NT2/D1 (cell line): ENCODE measurements around the gene MILR1.
"Not testable (repeated sequence)": the region's sequence is repeated elsewhere in the genome, so short reads cannot be mapped to it uniquely, and the experiment has no call there.

Source experiments
- DNase-seq: peaks from one replicate; pipeline ENCODE4 v3.0.0-alpha.2; 2011; ENCODE audit warnings: low read depth, low spot score
- H3K27me3 ChIP-seq: 2 replicates; pipeline ENCODE4 v1.6.0; 2011; ENCODE audit warnings: mild to moderate bottlenecking; ENCODE audit not compliant: insufficient read length, insufficient read depth
- H3K36me3 ChIP-seq: 2 replicates; pipeline ENCODE4 v1.6.1; 2011; ENCODE audit warnings: mild to moderate bottlenecking, low read length, mixed read lengths; ENCODE audit not compliant: insufficient read depth, insufficient read length
- H3K4me1 ChIP-seq: 2 replicates; pipeline ENCODE4 v1.5.1; 2011; ENCODE audit not compliant: insufficient read depth, insufficient read length
- H3K4me3 ChIP-seq: 2 replicates; pipeline ENCODE4 v1.5.1; 2011; ENCODE audit warnings: low read depth; ENCODE audit not compliant: insufficient read length
- H3K9ac ChIP-seq: 2 replicates; pipeline ENCODE4 v1.6.0; 2011; ENCODE audit warnings: low read depth; ENCODE audit not compliant: insufficient read length
- H3K9me3 ChIP-seq: 2 replicates; pipeline ENCODE4 v1.5.1; 2011; ENCODE audit warnings: mild to moderate bottlenecking, low read length; ENCODE audit not compliant: insufficient read depth
- SUZ12 ChIP-seq: IDR thresholded peaks from 2 replicates; pipeline ENCODE4 v1.6.1; 2011; ENCODE audit not compliant: insufficient read length, insufficient read depth; ENCODE audit errors: extremely low read depth
- YY1 ChIP-seq: IDR thresholded peaks from 2 replicates; pipeline ENCODE4 v1.6.1; 2011; ENCODE audit not compliant: insufficient read length, insufficient read depth
- ZNF274 ChIP-seq: IDR thresholded peaks from 2 replicates; pipeline ENCODE4 v1.6.1; 2011; ENCODE audit warnings: mild to moderate bottlenecking, low read depth, low read length

The MILR1 gene

DNA sequence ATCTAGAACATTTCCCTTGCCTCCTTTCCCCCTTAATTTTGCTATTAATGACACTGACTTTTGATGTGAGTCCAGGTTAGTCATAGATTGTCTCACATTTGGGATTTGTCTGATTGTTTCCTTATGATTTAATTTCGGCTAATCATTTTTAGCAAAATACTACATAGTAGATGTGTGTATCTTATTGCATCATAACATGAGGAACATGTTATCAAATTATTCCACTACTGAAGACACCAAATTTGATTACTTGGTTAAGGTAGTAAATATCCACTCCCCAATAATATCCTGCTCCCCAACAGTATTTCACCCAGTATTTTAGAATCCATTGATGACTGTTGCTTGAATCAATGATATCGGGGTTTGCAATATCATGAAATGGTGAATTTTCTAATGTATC is 45.2 kb downstream of the MILR1 start:
- H3K9me3 ChIP-seq = peaks cover 23% of the 10 kb centered on the region
- DNase-seq = no peak
- H3K27me3 ChIP-seq = no peaks in the 10 kb centered on the region
- peaks cover 57% of the 10 kb centered on the region for H3K36me3 ChIP-seq
- no peak overlapping the region for H3K9ac ChIP-seq
- TF ChIP-seq ZNF274 (no peak), YY1 (no peak), SUZ12 (no peak)
- no peak overlapping the region for H3K4me3 ChIP-seq
- H3K4me1 ChIP-seq = no peaks in the 10 kb centered on the region

- H3K4me1 ChIP-seq, H3K4me3 ChIP-seq, H3K27me3 ChIP-seq, DNase-seq: not testable (repeated sequence)
- Histone ChIP-seq H3K36me3 (peaks cover 56% of the 10 kb centered on the region), H3K9ac (peak overlapping the region; percentile 12), H3K9me3 (peaks cover 23% of the 10 kb centered on the region)
Observed at GRCh38 chr17:64495300-64495699, 46.4 kb downstream of the MILR1 start.

DNA sequence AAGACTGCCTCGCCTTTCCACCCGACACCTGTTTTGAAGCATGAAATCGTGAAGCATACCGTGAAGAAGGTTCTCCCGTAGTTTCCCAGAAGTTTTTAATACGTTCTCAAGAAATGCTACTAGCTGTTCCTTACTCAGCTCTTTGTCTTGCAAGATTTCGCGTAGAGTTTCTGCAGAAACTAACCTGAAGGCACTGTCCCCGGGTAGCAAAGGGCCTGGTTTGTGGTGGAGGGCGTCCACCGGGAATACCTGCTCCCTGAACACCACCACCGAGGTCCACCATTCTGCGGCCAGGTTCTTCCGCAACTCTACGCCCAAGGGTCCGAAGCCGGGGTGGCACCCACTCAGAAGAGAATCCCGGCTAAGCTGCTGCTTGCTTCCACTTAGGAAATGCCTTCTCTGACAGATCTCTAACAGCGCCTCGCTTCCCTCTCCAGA is 47.5 kb downstream of the MILR1 start:
- H3K27me3 ChIP-seq = no peaks in the 10 kb centered on the region
- H3K4me3 ChIP-seq = peak overlapping the region; percentile 94
- H3K9ac ChIP-seq = peak overlapping the region; percentile 96
- peaks cover 56% of the 10 kb centered on the region for H3K36me3 ChIP-seq
- no peak for DNase-seq
- H3K4me1 ChIP-seq = no peaks in the 10 kb centered on the region
- TF ChIP-seq YY1 (no peak), ZNF274 (no peak), SUZ12 (no peak)
- peaks cover 19% of the 10 kb centered on the region for H3K9me3 ChIP-seq

DNA sequence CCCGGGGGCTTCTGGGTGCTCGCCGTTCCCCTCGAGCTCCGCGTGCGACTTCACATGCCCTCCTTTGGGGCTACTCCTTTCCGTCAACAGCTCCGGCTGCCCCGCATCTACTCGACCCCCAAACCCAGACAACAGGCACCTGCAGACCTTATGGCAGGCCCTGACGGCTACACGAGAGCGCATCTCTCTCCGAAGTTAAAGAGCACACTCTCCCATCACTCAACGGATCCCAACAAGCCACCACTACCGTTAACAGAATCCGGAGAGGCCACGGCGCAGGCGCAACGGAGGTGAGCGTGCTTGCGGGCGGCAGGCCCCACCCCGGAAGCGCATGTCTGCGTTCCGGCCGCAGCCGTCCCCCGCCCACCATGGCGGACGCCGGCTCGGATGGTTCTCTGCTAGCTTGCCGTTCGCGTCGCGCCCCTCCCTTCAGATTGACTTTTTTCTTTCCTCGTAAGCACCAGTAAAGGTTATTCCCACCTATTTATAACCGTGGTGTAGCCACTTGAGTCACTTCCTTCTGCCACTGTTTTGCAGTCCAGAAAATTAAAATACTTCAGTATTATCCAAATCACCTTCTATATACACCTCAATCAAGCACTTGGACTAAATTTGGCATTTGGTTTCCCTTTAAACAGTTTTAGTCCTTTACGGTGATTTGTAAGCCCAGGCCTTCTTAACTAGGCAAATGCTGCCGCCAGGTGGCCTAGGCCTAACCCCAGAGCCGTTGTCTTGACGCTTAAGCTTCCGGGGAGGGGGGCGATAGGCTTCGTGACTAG is 48.1 kb downstream of the MILR1 start, which contains the start of gene POLG2:
POLG2 (minus strand) TSS at position 269 of the 779 bp plus-strand sequence; CDS start at position 183, 86 bp downstream.
- TF ChIP-seq YY1 (peak; percentile 61), SUZ12 (no peak)

DNA sequence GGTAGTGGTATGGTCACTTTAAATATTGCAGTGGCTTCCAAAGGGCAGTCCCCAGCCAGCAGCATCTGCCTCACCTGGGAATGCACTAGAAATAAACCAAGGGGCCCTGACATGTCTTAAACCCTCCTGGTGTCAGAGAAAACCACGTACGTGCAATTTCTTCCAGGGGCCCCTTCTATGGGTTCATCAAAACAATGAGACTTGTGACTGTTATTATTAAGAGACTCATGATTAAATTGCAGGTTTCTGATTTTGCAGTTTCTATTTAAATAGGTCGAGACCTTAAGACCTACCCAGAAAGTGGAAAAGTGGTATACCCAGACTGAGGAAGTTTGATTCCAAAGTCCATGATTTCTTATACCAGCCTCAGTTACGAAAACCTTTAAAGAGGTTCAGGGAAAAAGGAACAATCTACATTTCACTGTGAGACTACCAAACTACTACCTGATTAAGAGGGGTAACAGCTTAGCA is 48.7 kb downstream of the MILR1 start:
- DNase-seq = no peak
- TF ChIP-seq YY1 (no peak), SUZ12 (no peak), ZNF274 (no peak)
- Histone ChIP-seq H3K27me3 (no peaks in the 10 kb centered on the region), H3K9me3 (peaks cover 6% of the 10 kb centered on the region), H3K4me1 (no peaks in the 10 kb centered on the region), H3K9ac (peak overlapping the region; percentile 52), H3K4me3 (peak overlapping the region; percentile 94), H3K36me3 (peaks cover 56% of the 10 kb centered on the region)

More for the DNA sequence above, 48.1 kb downstream of the MILR1 start, which contains the start of gene POLG2:
- Histone ChIP-seq H3K27me3 (no peaks in the 10 kb centered on the region), H3K9me3 (peaks cover 13% of the 10 kb centered on the region), H3K9ac (peak within 1 kb of the TSS; percentile 96), H3K36me3 (peaks cover 56% of the 10 kb centered on the region), H3K4me3 (peak within 1 kb of the TSS; percentile 94), H3K4me1 (no peaks in the 10 kb centered on the region)
- DNase-seq = peak; percentile 85

DNA sequence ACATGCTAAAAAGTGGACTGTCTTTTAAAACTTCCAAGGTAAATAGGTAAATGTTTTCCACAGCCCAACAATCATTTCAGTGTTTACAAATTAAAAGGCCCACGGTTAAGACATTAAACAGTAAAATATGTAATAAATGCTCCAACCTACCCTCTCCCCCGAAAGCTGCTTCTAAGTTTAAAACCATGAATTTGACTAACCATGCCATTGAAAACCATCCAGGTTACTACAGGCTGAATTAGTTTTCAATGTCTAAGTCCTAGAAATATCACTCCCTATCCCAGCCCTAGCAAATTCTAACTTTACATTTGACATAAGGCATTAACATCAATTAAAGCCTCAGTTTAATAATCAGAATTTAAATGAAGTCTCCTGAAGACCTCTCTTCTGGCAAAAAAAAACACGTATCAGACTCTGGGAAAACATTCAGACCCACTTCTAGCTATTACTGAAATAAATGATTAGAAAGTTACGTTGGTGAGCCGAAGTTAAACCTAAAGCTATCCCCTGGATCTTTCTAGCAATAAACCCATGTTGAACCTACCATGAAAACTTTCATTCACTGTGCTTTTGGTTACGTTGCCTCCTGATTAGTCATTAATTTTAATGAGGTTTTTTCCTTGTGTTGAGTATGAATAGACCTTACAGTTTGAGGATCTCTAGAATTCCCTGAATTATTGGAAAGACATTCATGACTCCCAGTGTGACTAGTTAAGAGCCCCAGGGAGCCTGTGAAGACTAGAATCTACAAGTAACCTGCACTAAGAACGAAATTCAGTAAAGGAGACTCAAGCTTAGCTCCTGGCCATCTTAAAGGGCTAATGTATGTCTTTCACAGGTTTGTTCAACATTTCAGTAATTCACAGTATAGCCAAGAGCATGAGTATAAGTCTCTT is 49.6 kb downstream of the MILR1 start:
- no peak for DNase-seq
- H3K9me3 ChIP-seq = no peaks in the 10 kb centered on the region
- no peaks in the 10 kb centered on the region for H3K4me1 ChIP-seq
- no peak overlapping the region for H3K9ac ChIP-seq
- TF ChIP-seq ZNF274 (no peak), YY1 (no peak), SUZ12 (no peak)
- H3K27me3 ChIP-seq = no peaks in the 10 kb centered on the region
- H3K36me3 ChIP-seq = peaks cover 58% of the 10 kb centered on the region
- H3K4me3 ChIP-seq = no peak overlapping the region

GRCh38 chr17:64499805-64500486 is 51.0 kb downstream of the MILR1 start:
- H3K9me3 ChIP-seq = no peaks in the 10 kb centered on the region
- no peak for DNase-seq
- no peak for TF ChIP-seq YY1
- no peak for TF ChIP-seq ZNF274
- TF ChIP-seq SUZ12 = no peak
- H3K36me3 ChIP-seq = peaks cover 71% of the 10 kb centered on the region
- H3K27me3 ChIP-seq = no peaks in the 10 kb centered on the region
- H3K4me1 ChIP-seq = no peaks in the 10 kb centered on the region
- H3K4me3 ChIP-seq = no peak overlapping the region
- no peak overlapping the region for H3K9ac ChIP-seq
